ENCODE measurements around the gene FGF12. TPM values are rescaled to one million over a fixed set of nuclear protein-coding genes. Genes with fewer than 3 reads are reported as not detected.

Gene FGF12
- total RNA-seq (2022; extraction: Qiagen RNA extraction; ENCODE audit: low read depth), result 0.34 to 1.0 TPM (median 0.61 TPM) in 5 replicates

DNA sequence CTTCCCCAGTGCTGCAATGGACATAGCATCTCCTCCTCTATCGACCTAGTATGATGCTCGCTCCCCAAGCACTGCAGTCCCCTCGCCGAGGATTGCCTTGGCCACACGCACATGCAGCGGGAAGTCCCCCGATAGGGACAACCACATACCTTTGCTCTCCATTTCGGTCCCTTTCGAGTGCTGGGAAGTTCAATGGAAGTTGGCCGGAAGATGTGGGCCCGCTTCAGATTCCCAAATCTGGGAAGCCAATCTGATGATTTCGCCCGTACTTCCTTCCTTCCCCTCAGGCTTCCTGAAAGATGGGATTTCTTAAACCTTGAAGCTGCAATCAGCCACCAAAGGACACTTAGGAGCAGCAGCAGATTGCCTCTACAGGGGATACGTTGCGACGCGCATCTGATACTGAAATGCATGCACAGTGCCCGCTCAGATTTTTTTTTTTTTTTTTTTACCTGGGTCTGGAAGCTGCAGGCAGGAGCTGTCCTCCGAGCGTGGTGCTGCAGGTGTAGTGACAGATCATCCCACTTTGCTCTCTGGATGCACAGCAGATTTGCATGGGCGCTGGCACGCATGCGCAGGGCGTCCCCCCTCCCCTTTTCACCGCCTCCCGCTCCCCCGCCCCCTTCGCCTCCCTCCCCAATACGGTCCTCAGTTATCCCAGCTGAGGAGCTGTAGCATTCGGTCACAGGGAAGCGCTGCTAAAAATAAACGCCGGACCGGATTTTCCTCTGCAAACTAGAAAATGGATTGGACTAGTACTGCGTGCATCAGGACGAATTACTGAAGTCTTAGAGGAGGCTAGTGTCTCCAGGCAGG, at the start of gene FGF12:
FGF12 (minus strand) TSS at position 510 of the 816 bp plus-strand sequence.

Other genes with a start within 250 kb of the FGF12 start
- gene MB21D2, start 190.3 kb upstream of the FGF12 start, total RNA-seq (2022; extraction: Qiagen RNA extraction; ENCODE audit: low read depth), result 4.8 to 5.4 TPM (median 5.1 TPM) in 5 replicates

Measured in A549 treated with CpdA at 1 μM for 4 hours (cell line).